CD4-positive, alpha-beta T cell (primary cell): ENCODE measurements around the gene THBS4. TPM values are rescaled to one million over a fixed set of nuclear protein-coding genes. Genes with fewer than 3 reads are reported as not detected.

ENCODE experiments used
- ATAC-seq: fragments of 200-7000 bp; cut with Tn5 transposase; one replicate; pipeline ENCODE4 v1.10.0; 2022; ENCODE audit warnings: mild to moderate bottlenecking; ENCODE audit not compliant: poor library complexity
- CTCF ChIA-PET: fragments of 350-600 bp; sonication (Branson Sonifier 250); formaldehyde crosslinking; loops from one replicate; lab custom pipeline; 2021; ENCODE audit warnings: antibody characterized with exemption, inconsistent platforms; lab: Charles Lee
- POLR2A ChIA-PET: fragments of 350-600 bp; sonication (Branson Sonifier 250); formaldehyde crosslinking; loops from one replicate; lab custom pipeline; 2021; ENCODE audit warnings: antibody characterized with exemption, inconsistent platforms; lab: Charles Lee
- DNase-seq, 14 experiments: peaks; one replicate each; pipeline ENCODE4 v3.0.0-alpha.2; 2013 to 2020; ENCODE audit warnings: mixed read lengths in 2 of 14
- H3K27ac ChIP-seq, 2 donors: one replicate each; pipeline versions ENCODE4 v1.5.1 to v1.7.0; 2013; ENCODE audit warnings: low read length in 2 of 2, low read depth in 1 of 2, mild to moderate bottlenecking in 1 of 2
- H3K27me3 ChIP-seq, 2 experiments: 1 replicate in 1 of 2; 2 replicates in 1 of 2; pipeline versions ENCODE4 v1.6.1 to v1.7.0; 2013; ENCODE audit warnings: low read length in 2 of 2, control low read depth in 1 of 2, mild to moderate bottlenecking in 1 of 2, moderate library complexity in 1 of 2; ENCODE audit not compliant: insufficient read depth in 2 of 2, control insufficient read depth in 1 of 2
- H3K36me3 ChIP-seq: one replicate; pipeline ENCODE4 v1.6.1; 2013; ENCODE audit warnings: low read length, control low read depth; ENCODE audit not compliant: insufficient read depth
- H3K4me1 ChIP-seq: one replicate; pipeline ENCODE4 v1.6.1; 2013; ENCODE audit warnings: low read length, control low read depth; ENCODE audit not compliant: insufficient read depth
- H3K4me3 ChIP-seq: one replicate; pipeline ENCODE4 v1.5.1; 2013; ENCODE audit warnings: mild to moderate bottlenecking, low read length, moderate library complexity
- H3K9me3 ChIP-seq, 2 experiments: 1 replicate in 1 of 2; 2 replicates in 1 of 2; pipeline versions ENCODE4 v1.6.1 to v1.7.0; 2013; ENCODE audit warnings: low read length in 2 of 2, mild to moderate bottlenecking in 2 of 2, control low read depth in 1 of 2, moderate library complexity in 1 of 2; ENCODE audit not compliant: control insufficient read depth in 1 of 2, insufficient read depth in 1 of 2
- H3K27ac Mint-ChIP-seq: one replicate; pipeline ENCODE4 v1.8.0; 2020; ENCODE audit warnings: mixed read lengths
- H3K27me3 Mint-ChIP-seq: one replicate; pipeline ENCODE4 v1.8.0; 2021; ENCODE audit warnings: mixed read lengths
- H3K36me3 Mint-ChIP-seq: one replicate; pipeline ENCODE4 v1.8.0; 2021; ENCODE audit warnings: low read depth, mixed read lengths
- H3K4me1 Mint-ChIP-seq: one replicate; pipeline ENCODE4 v1.8.0; 2021; ENCODE audit warnings: low read depth, mixed read lengths
- H3K4me3 Mint-ChIP-seq: one replicate; pipeline ENCODE4 v1.8.0; 2020; ENCODE audit warnings: mild to moderate bottlenecking, mixed read lengths
- H3K9me3 Mint-ChIP-seq: one replicate; pipeline ENCODE4 v1.8.0; 2020; ENCODE audit warnings: mixed read lengths
- CTCF ChIP-seq: fragments of 200-600 bp; IDR thresholded peaks from one replicate; pipeline ENCODE4 v1.8.0; 2022; ENCODE audit warnings: antibody characterized with exemption, mild to moderate bottlenecking
- intact Hi-C, 2 experiments: fragments of 100-400 bp; cut with DNase I in 1 of 2; cut with micrococcal nuclease in 1 of 2; formaldehyde crosslinking; loops; one replicate each; pipeline versions ENCODE4 v1.15.1 to v1.9.0; 2023 to 2025; cut with DNase I, micrococcal nuclease
- total RNA-seq, 174 experiments: library from RNA in 2 of 174; stranded (reverse) in 2 of 174; gene quantifications; one replicate each; pipeline ENCODE4 v1.2.3 and lab custom pipeline; 2021 to 2026

Gene THBS4
- total RNA-seq, 2 experiments from 2014 or later = 0.47 to 0.85 TPM

- no peak overlapping the region for H3K27ac ChIP-seq
- no peak overlapping the region for H3K4me3 ChIP-seq
- H3K9me3 ChIP-seq = no peaks in the 10 kb centered on the region
- peaks cover 9% of the 10 kb centered on the region for H3K27me3 Mint-ChIP-seq
- intact Hi-C loops = no loop called here
- H3K27me3 ChIP-seq = no peaks in the 10 kb centered on the region
- CTCF ChIA-PET = no interaction called here
- POLR2A ChIA-PET = no interaction called here
- DNase-seq (no peak), ATAC-seq (no peak)
- H3K36me3 ChIP-seq = no peaks in the 10 kb centered on the region
- no peaks in the 10 kb centered on the region for H3K9me3 Mint-ChIP-seq
- H3K27ac Mint-ChIP-seq = no peak overlapping the region
- no peaks in the 10 kb centered on the region for H3K36me3 Mint-ChIP-seq
- H3K4me1 Mint-ChIP-seq = no peaks in the 10 kb centered on the region
- no peaks in the 10 kb centered on the region for H3K4me1 ChIP-seq
- H3K4me3 Mint-ChIP-seq = no peak overlapping the region
- no peak for TF ChIP-seq CTCF
These were observed 10.1 kb upstream of the THBS4 start for GRCh38 chr5:80025069-80025468.

DNA sequence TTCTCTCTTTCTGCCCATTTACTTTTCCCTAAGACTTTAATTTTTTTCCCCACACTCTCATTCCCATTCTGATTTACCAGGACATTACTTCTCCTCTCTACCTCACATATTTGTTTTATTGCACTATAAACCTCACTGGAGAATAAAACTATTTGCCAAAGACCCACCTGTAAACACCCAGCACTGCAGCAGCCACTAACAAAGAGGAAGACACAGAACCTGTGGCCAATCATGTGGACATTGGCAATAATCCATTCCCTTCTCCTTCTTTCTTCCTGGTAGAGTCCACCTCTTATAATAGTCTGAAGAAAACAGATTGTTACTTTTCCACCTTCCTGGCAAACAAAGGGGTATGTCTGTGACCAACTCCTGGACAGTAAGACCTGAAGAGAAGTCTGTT is 8.3 kb upstream of the THBS4 start:
- intact Hi-C loops = no loop called here
- H3K4me1 Mint-ChIP-seq = peaks cover 9% of the 10 kb centered on the region
- no peaks in the 10 kb centered on the region for H3K9me3 ChIP-seq
- CTCF ChIA-PET = no interaction called here
- ATAC-seq (no peak), DNase-seq (no peak)
- no peak overlapping the region for H3K4me3 ChIP-seq
- H3K4me1 ChIP-seq = no peaks in the 10 kb centered on the region
- peaks cover 14% of the 10 kb centered on the region for H3K27me3 Mint-ChIP-seq
- H3K36me3 ChIP-seq = no peaks in the 10 kb centered on the region
- no peak overlapping the region for H3K27ac Mint-ChIP-seq
- no peak overlapping the region for H3K4me3 Mint-ChIP-seq
- no peaks in the 10 kb centered on the region for H3K27me3 ChIP-seq
- no peaks in the 10 kb centered on the region for H3K36me3 Mint-ChIP-seq
- no peaks in the 10 kb centered on the region for H3K9me3 Mint-ChIP-seq
- H3K27ac ChIP-seq = no peak overlapping the region
- TF ChIP-seq CTCF = no peak
- POLR2A ChIA-PET = no interaction called here

GRCh38 chr5:80031109-80031508 is 4.0 kb upstream of the THBS4 start:
- CTCF ChIA-PET = no interaction called here
- no peak for DNase-seq
- no peak overlapping the region for H3K4me3 ChIP-seq
- Mint-ChIP-seq H3K9me3 (no peaks in the 10 kb centered on the region), H3K27ac (no peak overlapping the region), H3K4me3 (no peak overlapping the region), H3K36me3 (no peaks in the 10 kb centered on the region), H3K4me1 (peaks cover 20% of the 10 kb centered on the region), H3K27me3 (peaks cover 49% of the 10 kb centered on the region)
- no peak for TF ChIP-seq CTCF
- H3K9me3 ChIP-seq = no peaks in the 10 kb centered on the region
- intact Hi-C loops = no loop called here
- POLR2A ChIA-PET = no interaction called here
- H3K36me3 ChIP-seq = no peaks in the 10 kb centered on the region
- H3K4me1 ChIP-seq = peaks cover 7% of the 10 kb centered on the region
- no peak overlapping the region for H3K27ac ChIP-seq
- no peak for ATAC-seq
- peaks cover 21 to 27% of the 10 kb centered on the region in 2 experiments for H3K27me3 ChIP-seq
